Activated CD4-positive, alpha-beta T cell treated with anti-CD3 and anti-CD28 coated beads for 4 hours (primary cell): ENCODE data around the gene ACO2.
"Not testable (repeated sequence)": the region's sequence is repeated elsewhere in the genome, so short reads cannot be mapped to it uniquely, and the experiment has no call there.

ENCODE experiments used
- DNase-seq, 2 donors: peaks; one replicate each; pipeline ENCODE4 v3.0.0-alpha.2; 2020

The ACO2 gene

DNA sequence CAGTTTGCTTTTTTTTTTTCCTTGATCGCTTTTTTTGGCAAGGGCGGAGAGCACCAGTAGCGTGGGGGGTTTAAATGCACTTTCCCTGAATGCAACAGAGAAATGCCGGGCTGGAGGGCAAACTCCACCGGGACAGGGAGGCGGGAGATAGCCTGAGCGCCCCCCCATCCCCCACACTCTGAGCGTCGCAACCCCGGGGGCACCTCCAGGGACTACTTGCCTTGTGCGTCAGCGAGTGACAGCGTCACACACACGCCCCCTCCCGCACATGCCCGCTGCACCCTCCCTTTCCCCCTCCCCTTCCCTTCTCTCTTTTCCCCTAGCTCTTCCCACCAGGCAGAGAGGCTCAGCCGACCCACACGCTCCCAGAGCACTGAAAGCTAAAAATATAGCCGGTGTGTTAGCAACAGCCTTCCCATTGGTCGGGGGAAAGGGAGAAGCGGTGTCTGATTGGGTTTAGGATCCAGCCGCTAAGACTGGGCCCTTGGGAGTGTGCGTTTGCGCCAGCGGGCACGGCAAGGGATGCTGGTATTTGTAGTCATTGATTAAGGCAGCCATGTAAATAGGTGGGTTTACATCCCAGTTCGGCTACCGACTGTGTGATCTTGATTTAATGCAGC lies 20.6 kb upstream of the ACO2 start:
- DNase-seq = peak; percentile 87 to 88

DNA sequence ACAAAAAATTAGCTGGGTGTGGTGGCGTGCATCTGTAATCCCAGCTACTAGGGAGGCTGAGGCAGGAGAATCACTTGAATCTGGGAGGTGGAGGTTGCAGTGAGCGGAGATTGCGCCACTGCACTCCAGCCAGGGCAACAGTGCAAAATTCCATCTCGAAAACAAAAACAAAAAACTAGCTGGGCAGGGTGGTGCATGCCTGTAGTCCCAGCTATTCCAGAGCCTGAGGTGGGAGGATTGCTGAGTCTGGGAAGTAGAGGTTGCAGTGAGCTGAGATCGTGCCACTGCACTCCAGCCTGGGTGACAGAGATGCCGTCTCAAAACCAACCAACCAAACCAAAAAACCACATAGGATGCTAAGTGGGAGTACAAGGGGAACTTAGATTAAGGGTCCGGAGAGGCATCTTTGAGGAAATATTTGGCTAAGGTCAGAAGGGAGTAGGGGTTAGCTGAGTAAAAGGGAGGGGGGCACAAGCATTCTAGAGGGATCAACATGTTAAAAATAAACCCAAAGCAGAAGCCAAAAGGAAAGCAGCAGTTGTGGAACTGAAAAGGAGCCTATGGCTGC lies 10.7 kb upstream of the ACO2 start:
- no peak for DNase-seq

DNA sequence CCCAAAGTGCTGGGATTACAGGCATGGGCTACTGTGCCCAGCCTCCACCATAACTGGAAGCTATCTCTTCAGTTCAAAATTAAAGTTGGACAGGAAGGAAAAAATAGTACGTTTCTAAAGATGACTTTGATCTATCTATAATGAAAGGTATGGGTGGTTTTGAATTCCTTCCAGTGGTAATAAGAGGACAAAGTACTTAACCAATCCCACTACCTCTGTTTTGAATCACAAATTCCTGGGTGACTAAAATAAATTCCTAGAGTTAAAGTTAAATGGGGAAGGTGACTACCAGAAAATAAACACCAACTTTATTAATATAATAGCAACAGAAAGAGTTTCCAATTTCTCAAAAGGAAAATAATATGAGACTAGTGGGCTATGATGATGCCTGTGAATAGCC lies 9.5 kb upstream of the ACO2 start:
- no peak for DNase-seq

DNA sequence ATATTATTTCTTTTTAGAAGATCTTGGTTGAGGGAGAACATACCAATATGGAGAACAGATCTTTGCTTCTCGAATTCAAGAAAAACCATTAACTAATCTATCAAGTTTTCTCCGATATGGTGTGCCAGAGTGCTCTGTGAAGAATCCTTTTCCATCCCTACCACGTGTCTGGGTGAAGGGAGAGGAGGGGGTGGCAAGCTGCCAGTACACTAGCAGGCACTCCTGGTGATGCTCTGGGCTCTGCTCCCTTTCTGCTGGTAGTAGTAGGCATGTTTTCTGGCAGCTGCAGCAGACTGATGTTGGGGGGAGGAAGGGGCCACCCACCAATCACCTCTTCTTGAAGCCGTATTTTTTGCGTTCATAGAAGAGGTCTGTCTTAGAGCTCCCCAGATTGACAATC lies 8.8 kb upstream of the ACO2 start:
- not testable (repeated sequence) for DNase-seq

DNA sequence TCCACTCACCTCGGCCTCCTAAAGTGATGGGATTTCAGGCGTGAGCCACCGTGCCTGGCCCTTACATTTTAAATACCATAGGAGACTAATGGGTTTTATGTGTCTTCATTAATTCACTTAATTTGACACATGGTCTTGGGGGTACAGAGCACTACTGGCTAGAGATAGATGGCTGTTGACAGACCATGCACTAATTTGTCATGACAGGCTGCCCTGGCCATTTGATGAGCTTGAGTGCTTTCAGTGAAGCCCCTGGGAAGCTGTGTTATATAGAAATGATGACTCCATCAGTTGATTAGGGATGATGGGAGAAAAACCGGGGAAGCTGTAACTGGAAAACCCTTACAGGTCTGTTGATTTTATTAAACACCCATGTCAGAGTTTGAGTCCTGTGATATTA lies 7.0 kb upstream of the ACO2 start:
- DNase-seq = no peak

DNA sequence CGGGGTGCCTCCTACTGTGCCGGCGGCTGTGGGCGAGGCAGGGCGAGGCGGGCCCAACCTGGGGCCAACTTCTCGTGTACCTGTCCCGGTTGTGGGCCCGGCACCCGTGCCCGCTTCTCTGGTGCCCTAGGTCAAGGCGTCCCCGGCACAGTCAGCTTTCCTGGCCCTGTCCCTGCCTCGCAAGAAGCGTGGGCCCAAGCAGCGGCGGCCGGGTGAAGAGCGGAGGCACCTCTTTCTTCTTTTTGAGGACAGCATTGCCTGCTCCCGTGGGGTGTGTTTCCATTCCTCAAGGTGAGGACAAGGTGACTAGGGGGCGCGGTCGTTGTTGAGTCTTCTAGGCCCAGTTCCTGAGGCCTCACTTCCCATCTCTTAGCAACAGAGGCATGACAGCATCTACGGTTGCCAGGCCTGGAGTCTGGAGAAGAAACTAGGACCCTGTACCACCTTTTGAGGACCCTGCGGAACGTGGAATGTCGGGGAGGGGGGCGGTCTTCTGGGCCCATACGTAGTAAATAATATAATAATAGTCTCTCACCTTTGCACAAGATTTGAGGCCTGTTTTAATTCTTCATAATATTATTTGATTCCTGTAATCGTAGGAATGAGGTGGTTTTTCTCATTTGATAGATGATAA lies 418 bp downstream of the ACO2 start:
- no peak for DNase-seq

DNA sequence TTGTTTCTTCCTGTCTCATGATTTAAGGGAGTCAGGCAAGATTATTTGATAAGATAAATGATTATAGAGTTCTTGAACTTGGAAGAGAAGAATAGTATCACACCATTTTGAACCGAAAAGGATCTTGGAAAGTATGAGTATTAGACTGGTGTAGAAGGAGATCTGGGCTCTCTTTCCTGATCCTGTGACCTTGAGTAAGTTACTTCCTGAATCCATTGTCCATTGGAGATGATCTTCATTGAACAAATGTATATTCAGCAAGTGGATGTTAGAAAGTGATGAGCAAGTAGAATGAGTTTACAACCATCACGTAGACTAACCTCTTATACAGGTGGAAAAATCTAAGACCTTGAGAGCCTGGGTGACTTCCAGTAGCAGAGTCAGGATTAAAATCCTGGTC lies 2.0 kb downstream of the ACO2 start:
- no peak for DNase-seq

DNA sequence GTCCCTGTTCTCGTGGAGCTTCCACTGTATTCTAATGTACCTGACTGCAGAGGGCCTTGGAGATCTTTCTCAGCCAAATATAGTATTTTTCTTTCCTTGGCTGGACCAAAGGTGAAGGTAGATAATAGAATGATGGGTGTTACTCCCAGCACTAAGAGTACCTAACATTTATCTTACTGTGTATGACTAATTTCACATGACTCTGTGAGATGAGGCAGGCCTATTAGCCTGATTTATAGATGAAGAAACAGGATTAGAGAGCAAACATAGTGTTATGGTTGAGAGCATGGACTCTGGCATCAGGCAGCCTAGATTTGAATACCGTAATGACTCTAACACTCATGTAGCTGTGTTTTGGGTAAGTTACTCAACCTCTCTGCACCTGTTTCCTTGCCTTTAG lies 2.7 kb downstream of the ACO2 start:
- DNase-seq = no peak

DNA sequence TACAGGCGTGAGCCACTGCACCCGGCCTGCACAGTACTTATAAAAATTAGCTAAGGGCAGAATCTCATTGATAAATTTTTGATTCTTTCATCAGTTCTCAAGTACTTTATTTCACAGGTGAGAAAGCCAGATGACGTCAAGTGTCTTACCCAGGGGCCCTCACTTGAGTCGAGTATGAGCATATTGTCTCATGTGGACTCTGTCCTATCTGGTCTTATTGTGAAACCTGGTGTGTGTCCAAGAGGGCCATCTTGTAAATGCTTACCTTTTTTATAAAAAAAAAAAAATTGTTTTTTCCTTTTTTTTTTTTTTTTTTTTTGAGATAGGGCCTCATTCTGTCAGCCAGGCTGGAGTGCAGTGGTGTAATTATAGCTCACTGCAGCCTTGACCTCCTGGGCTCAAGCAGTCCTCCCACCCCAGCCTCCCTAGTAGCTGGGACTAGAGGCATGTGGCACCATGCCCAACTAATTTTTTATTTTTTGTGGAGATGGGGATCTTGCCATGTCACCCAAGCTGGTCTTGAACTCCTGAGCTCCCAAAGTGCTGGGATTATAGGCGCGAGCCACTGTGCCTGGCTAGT lies 6.0 kb downstream of the ACO2 start:
- DNase-seq = no peak

DNA sequence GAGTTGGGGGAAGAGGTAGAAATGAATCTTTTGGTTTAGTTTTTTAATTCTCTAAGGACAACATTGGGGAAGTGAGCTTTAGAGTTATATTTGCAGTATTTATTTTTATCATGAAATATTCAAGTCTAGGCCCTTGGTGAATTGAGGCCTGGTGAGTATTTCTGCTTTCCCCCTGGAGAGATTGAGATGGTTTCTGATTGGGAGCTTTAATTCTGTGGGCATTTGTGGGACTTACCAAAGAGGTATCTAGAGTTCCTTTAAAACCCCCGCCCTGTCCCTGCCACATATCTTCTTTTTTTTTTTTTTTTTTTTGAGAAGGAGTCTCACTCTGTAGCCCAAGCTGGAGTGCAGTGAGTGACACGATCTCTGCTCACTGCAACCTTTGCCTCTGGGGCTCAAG lies 9.6 kb downstream of the ACO2 start:
- no peak for DNase-seq

DNA sequence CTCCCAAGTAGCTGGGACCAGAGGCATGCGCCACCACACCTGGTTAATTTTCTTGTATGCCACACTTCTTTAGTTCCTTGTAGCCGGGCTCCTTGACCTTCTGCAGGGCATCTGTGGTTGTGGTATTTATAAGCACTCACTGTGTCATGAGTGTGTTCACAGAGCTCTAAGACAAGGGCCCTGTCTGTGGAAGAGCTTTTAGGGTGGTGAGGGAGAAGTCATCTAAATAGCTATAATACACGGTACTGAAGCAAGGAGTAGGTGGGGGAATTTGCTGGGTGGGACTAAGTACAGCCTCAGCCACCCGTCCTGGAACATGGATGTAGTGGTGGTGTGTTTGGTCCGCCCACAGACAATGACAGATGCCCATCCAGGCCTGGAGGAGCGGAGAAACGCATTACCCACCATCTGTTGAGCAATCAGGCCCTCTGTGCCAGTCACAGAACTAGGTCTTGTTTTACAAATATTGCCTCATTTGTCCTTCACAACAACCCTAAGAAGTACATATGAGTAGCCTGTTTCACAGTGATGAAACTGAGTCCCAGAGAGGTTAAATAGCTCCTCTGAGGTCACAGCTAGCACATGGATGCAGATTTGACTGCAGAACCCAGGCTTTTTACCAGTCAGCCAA lies 10.1 kb downstream of the ACO2 start:
- DNase-seq = no peak

DNA sequence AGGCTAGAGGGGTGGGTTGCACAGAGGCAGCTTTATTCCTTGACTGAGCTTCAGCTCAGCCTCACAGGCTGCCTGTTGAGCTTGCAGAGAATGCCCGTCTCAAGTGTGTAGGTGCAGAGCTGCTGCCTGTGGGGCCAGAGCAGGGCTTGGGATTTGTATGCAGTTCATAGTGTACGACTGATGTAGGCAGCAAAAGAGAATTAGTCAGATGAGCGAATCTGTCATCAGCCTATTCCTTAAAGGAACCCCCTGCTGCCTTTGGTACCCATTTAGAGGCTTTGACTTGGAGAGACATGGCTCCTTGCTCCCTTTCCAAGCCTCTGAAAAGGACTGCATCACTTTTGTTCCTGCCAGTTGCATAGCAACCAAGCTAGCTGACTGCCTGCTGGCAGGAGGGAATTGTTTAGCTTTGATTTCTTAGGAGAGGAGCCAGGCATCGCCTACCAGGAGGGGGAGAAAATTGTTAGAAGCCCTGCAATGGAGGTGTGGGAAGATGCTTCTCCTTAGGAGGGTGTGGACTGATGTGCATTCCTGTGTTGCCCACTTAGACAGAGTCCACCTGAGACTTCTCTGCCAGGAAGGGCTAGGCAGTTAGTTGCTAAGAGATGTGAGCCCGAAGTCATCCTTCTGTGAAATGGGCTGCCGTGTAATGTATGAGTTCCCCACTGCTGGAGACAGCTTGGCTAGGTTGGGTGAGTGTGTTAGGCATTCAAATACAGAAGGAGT lies 10.9 kb downstream of the ACO2 start:
- no peak for DNase-seq

DNA sequence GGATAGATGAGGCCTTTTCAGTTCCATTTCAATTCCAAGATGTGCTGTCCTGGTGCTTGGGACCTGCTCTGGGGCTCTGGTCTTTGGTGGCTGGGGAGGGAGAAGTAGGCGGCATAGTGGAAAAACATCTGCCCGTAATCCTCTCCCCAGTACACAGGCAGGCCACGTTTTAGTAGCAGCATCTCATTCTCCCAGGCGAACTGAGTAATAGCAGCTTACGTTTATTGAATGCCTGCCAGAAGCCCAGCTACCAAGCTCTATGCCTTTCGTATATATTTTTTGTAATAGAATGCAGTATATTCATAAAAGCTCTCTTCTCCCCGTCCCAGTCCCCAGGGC lies 11.4 kb downstream of the ACO2 start:
- DNase-seq = no peak

DNA sequence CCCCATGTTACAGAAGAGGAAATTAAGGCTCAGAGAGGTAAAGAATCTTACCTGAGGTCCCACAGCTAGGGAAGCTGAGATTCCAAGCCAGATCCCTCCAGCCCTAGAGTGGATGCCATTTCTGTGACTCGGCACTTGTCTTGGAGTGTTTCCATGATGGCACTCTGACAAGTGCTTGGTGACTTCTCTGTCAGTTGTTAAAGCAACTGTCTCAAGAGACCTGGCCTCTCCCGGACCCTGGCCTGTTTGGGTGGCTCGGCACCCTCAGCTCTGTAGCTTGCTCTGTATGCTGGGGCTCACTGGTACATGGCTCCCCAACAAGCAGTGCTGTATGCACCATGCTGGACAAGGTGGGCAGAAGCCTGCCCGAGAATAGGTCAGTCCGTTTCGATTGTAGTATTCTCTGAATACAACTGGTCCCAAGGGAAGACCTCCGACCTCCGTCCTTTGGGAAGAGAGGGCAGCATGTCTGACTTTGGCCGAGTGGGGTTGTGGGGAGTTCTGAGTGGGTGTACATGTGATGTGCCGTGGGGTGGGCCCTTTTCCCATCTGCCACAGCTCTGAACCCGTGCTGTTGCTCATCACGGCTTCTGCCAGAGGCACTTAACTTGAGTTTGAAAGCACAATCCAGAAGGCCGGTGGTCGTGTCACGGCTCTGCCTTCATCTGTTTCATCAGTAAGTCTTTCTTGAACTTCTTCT lies 12.4 kb downstream of the ACO2 start:
- DNase-seq = no peak

DNA sequence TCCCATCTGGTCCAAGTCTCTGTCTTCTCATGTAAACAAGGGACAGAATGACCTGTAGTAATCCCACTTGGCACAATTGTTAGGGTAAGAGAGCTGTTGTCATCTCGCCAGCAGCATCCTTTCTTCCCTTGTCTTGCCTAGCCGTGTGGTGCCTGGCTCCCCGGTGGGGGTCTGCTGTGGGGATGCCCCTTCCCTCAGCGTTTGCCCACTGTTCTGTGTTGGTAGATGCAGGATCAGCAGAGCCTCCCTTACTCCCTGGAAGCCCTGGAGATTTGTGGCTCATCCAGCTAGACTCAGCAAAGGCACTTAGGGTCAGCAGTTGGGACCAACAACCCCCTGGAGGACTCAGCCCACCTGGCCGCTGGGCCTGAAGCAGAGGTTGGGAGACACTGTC lies 13.0 kb downstream of the ACO2 start:
- no peak for DNase-seq

DNA sequence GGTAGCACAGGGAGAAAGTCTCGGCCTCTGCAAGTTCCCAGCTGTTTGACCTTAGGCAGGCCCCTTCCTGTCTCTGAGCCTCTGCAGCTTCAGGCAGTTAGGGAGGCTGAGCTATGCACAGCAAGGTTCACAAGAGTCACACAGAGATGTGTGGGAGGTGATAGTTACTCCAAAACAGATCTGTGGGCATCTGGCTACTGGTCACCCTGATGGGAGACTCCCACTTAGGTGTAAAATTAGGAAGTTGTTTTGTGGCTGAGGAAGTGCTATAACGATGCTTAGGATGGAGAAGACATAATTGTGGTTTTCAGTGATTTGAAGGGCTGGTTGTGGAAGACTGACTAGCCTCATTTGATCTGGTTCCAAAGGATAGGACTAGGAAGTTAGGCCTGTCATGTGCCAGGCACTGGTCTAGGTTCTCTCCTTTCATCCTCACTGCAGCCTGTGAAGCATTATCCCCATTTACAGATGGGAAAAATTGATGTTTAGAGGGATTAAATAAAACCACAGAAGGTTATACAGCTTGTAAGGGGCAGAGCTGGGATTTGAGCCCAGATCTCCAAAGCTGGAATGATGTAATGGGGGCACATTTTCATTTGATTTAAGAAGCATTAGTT lies 13.5 kb downstream of the ACO2 start:
- DNase-seq = no peak

DNA sequence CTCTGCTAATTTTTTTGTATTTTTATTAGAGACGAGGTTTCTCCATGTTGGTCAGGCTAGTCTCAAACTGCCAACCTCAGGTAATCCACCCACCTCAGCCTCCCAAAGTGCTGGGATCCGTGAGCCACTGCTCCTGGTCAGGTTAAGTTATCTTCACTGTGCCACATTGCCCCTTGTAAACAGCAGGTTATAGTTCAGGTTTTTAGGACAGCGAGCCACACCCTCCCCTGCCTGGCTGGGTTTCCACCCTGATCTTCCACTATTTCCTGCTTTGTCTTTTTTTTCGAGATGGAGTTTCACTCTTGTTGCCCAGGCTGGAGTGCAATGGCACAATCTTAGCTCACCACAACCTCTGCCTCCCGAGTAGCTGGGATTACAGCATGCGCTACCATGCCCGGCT lies 16.1 kb downstream of the ACO2 start:
- no peak for DNase-seq

DNA sequence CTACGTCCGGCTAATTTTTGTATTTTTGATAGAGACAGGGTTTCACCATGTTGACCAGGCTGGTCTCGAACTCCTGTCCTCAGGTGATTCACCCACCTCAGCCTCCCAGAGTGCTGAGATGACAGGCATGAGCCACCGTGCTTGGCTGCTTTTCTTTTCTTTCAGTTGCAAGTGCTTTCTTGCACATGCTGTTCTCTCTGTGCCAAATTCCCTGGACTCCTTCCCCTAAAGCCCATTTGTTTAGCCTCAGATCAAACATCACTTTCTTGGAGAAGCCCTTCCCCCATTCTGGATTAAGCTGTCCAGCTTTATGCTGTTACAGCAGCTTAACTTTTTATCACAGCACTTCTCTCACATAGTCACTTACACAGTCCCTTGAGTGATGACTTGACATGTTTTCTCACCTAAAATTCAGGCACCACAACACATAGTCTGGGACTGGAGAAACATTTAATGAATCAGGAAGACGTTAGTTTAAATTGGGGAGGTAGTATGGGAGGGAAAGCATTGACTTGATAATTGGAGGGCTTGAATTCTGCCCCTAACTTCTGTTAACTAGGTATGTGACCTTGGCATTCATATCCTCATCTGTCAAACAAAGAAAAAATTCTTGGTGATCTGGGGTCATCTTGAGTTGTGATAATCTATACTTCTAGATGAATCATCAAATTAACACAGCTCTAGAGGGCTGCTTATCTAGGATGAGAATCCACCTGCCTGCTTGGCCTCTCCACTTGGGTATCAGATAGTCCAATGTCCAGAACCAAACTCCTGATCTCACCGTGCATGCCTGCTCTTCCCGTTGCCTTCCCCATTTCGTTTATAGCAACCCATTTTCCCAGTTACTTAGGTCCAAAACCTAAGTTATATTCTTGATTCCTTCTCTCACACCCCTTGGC lies 18.4 kb downstream of the ACO2 start:
- no peak for DNase-seq

DNA sequence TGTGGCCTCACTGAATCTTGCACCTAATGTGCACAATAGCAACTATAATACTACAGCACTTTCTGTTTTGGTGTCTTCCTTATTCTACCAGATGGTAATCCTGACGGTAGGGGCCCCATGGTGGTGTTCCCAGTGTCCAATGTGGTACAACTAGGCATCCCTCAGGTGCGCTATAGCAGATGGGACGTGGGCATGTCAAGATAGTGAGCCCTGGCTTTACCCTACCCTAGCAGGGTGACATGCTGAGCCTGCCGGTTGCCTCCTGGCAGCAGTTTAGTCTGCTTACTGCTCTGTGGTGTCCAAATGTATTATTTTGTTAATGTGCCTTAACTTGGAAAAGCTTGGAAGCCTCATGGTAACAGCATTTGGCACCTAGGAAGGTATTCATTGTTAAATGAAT lies 19.2 kb downstream of the ACO2 start:
- DNase-seq = no peak

DNA sequence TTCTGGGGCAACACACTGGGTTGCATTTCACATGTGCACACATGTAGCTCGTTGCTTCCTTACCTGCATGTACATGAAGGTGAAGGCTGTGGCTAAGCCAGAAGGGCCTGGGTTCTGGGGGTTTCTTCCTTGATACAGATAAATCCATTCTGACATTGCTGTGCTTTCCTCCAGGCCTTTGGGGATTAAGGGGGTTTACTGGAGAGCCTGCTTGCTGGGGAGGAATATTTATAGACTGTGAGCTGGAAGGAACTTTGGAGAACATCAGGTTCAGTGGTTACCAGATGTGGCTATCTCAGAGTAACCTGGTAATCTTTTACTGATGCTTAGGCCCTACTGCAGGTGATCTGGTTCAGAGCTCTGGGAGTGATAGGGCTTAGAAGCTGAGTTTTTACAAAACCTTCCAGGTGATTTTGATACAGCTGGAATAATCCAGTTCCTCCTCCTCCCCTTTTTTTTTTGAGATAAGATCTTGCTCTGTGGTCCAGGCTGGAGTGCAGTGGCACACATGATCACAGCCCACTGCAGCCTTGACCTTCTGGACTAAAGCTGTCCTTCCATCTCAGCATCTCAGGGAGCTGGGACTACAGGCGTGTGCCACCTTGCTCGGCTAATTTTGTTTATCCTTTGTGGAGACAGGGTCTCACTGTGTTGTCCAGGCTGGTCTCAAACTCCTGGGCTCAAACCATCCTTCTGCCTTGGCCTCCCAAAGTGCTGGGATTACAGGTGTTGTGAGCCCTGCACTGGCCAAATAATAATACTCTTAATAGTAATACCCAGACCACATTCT lies 19.9 kb downstream of the ACO2 start:
- no peak for DNase-seq
